Activated CD8-positive, alpha-beta T cell treated with anti-CD3 and anti-CD28 coated beads for 36 hours (primary cell): Measurements from ENCODE around the gene NR1I3. TPM values are rescaled to one million over a fixed set of nuclear protein-coding genes. Genes with fewer than 3 reads are reported as not detected.
A peak's percentile ranks its signal among the peaks of the same experiment; 100 is the strongest.

Experiments used
- ATAC-seq: fragments of 200-7000 bp; cut with Tn5 transposase; one replicate; pipeline ENCODE4 v1.10.0; 2021; ENCODE audit warnings: mild to moderate bottlenecking, moderate library complexity
- CTCF ChIA-PET: fragments of 350-600 bp; sonication (Branson Sonifier 250); formaldehyde crosslinking; loops from one replicate; lab custom pipeline; 2021; ENCODE audit warnings: antibody characterized with exemption; lab: Charles Lee
- POLR2A ChIA-PET: fragments of 350-600 bp; sonication (Branson Sonifier 250); formaldehyde crosslinking; loops from one replicate; lab custom pipeline; 2021; ENCODE audit warnings: antibody characterized with exemption; lab: Charles Lee
- DNase-seq: peaks from one replicate; pipeline ENCODE4 v3.0.0-alpha.2; 2020
- H3K27ac Mint-ChIP-seq: one replicate; pipeline ENCODE4 v1.8.0; 2021; ENCODE audit warnings: mild to moderate bottlenecking, mixed read lengths
- H3K27me3 Mint-ChIP-seq: one replicate; pipeline ENCODE4 v1.8.0; 2021; ENCODE audit warnings: mixed read lengths
- H3K36me3 Mint-ChIP-seq: one replicate; pipeline ENCODE4 v1.8.0; 2021; ENCODE audit warnings: low read depth, mixed read lengths
- H3K4me1 Mint-ChIP-seq: one replicate; pipeline ENCODE4 v1.8.0; 2021; ENCODE audit warnings: low read depth, mixed read lengths
- H3K4me3 Mint-ChIP-seq: one replicate; pipeline ENCODE4 v1.8.0; 2021; ENCODE audit warnings: mild to moderate bottlenecking, moderate library complexity, mixed read lengths
- H3K9me3 Mint-ChIP-seq: one replicate; pipeline ENCODE4 v1.8.0; 2021; ENCODE audit warnings: mixed read lengths
- CTCF ChIP-seq: fragments of 200-600 bp; IDR thresholded peaks from one replicate; pipeline ENCODE4 v1.8.0; 2022; ENCODE audit warnings: antibody characterized with exemption, mild to moderate bottlenecking
- intact Hi-C: fragments of 100-400 bp; cut with micrococcal nuclease; formaldehyde crosslinking; loops from one replicate; pipeline ENCODE4 v1.10.0; 2022
- total RNA-seq, 2 experiments: library from RNA; stranded (reverse); gene quantifications; one replicate each; pipeline ENCODE4 v1.2.3, GENCODE V29; 2021

Gene NR1I3
- total RNA-seq, 2 experiments from 2014 or later, result not detected

GRCh38 chr1:161214369-161214768 is 23.6 kb downstream of the NR1I3 start:
- CTCF ChIA-PET, result interaction anchor here (6.6 to 18.7 kb wide), 2 partner anchors 9 to 23 kb away, joined by 36 to 306 read pairs; partner anchors contain the start of genes APOA2 and TOMM40L
- intact Hi-C loops, result no loop called here
- TF ChIP-seq CTCF, result no peak

GRCh38 chr1:161209790-161210409 is 28.1 kb downstream of the NR1I3 start:
- intact Hi-C loops, result no loop called here
- ChIA-PET CTCF (interaction anchor here (0.6 to 18.7 kb wide), 10 partner anchors 7 to 174 kb away, joined by 3 to 306 read pairs (median 5); partner anchors contain the start of genes APOA2, NDUFS2, PPOX and TOMM40L), POLR2A (interaction anchor here (0.6 to 2.2 kb wide), 5 partner anchors 9 to 27 kb away, joined by 3 to 7 read pairs (median 3); partner anchors contain the start of genes APOA2 and TOMM40L)
- Mint-ChIP-seq H3K9me3 (no peaks in the 10 kb centered on the region), H3K27me3 (no peaks in the 10 kb centered on the region), H3K27ac (peak overlapping the region; percentile 70), H3K4me3 (no peak overlapping the region), H3K4me1 (peaks cover 32% of the 10 kb centered on the region), H3K36me3 (peaks cover 66% of the 10 kb centered on the region)
- peak; percentile 99 for ATAC-seq
- peak; percentile 72 for TF ChIP-seq CTCF
- peak; percentile 87 for DNase-seq

More at GRCh38 chr1:161214369-161214768, 23.6 kb downstream of the NR1I3 start:
- H3K4me3 Mint-ChIP-seq, result no peak overlapping the region
- POLR2A ChIA-PET, result no interaction called here
- H3K9me3 Mint-ChIP-seq, result no peaks in the 10 kb centered on the region
- H3K36me3 Mint-ChIP-seq, result peaks cover 45% of the 10 kb centered on the region
- H3K27ac Mint-ChIP-seq, result no peak overlapping the region
- peaks cover 45% of the 10 kb centered on the region for H3K4me1 Mint-ChIP-seq
- DNase-seq, result no peak
- H3K27me3 Mint-ChIP-seq, result no peaks in the 10 kb centered on the region
- no peak for ATAC-seq

GRCh38 chr1:161207173-161207572 is 30.8 kb downstream of the NR1I3 start:
- Mint-ChIP-seq H3K9me3 (no peaks in the 10 kb centered on the region), H3K4me1 (peaks cover 43% of the 10 kb centered on the region), H3K4me3 (no peak overlapping the region), H3K27ac (no peak overlapping the region), H3K36me3 (peaks cover 63% of the 10 kb centered on the region), H3K27me3 (no peaks in the 10 kb centered on the region)
- intact Hi-C loops, result no loop called here
- ChIA-PET CTCF (interaction anchor here (2.9 to 18.7 kb wide), 3 partner anchors 15 to 176 kb away, joined by 12 to 306 read pairs (median 49); partner anchors contain the start of genes APOA2 and TOMM40L), POLR2A (interaction anchor here (0.9 to 1.5 kb wide), 3 partner anchors 10 to 15 kb away, joined by 3 to 4 read pairs (median 4); no protein-coding TSS in a partner anchor)
- no peak for TF ChIP-seq CTCF
- no peak for DNase-seq
- no peak for ATAC-seq

GRCh38 chr1:161206411-161207140 is 31.4 kb downstream of the NR1I3 start:
- no peak overlapping the region for H3K4me3 Mint-ChIP-seq
- no peak overlapping the region for H3K27ac Mint-ChIP-seq
- H3K27me3 Mint-ChIP-seq, result no peaks in the 10 kb centered on the region
- ATAC-seq (no peak), DNase-seq (no peak)
- CTCF ChIA-PET, result interaction anchor here (1.5 to 18.7 kb wide), 5 partner anchors 14 to 176 kb away, joined by 4 to 306 read pairs (median 12); partner anchors contain the start of genes APOA2, PPOX and TOMM40L
- POLR2A ChIA-PET, result interaction anchor here (0.9 to 1.5 kb wide), 3 partner anchors 11 to 15 kb away, joined by 3 to 4 read pairs (median 4); no protein-coding TSS in a partner anchor
- intact Hi-C loops, result no loop called here
- H3K9me3 Mint-ChIP-seq, result no peaks in the 10 kb centered on the region
- no peak for TF ChIP-seq CTCF
- peaks cover 45% of the 10 kb centered on the region for H3K4me1 Mint-ChIP-seq
- H3K36me3 Mint-ChIP-seq, result peaks cover 57% of the 10 kb centered on the region
